HepG2 (cell line): ENCODE measurements around the gene LRRC39.

Experiments
- ETV6 ChIP-seq: sonication (generic); formaldehyde crosslinking; conservative IDR thresholded peaks from 2 replicates; pipeline ENCODE4 v1.4.0; 2020; ENCODE audit warnings: missing genetic modification reagents
- NR3C1 ChIP-seq: sonication (generic); formaldehyde crosslinking; IDR thresholded peaks from 2 replicates; pipeline ENCODE4 v1.4.0; 2020; ENCODE audit warnings: missing genetic modification reagents
- ZNF205 ChIP-seq: IDR thresholded peaks from 2 replicates; pipeline ENCODE4 v1.6.1; 2018; ENCODE audit warnings: missing biosample characterization, missing genetic modification reagents
- ZNF263 ChIP-seq: sonication (generic); formaldehyde crosslinking; IDR thresholded peaks from 2 replicates; pipeline ENCODE4 v1.4.0; 2020; ENCODE audit warnings: missing genetic modification reagents
- TF ChIP-seq, protein P1 (sequence below): sonication (generic); formaldehyde crosslinking; IDR thresholded peaks from 2 replicates; pipeline ENCODE4 v1.5.0; 2020; ENCODE audit warnings: missing genetic modification reagents

DNA sequence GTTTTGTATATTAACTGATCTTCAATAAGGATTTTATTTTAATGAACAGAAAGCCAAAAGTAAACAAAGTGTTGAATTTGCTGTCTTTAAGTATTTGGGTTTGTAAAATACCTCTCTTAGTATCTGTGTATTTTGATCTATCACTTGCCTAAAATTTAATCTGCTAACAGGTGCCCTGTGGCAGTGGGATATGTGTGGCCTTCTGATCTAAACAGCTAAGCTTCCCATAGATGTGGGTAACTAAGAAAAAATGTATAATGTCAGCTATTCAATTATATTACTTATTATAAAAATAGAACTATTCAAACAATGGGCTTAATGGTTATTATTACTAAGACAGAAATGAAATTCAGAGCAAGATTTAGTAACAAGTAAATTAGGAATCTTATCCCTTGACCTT lies 15.2 kb downstream of the LRRC39 start:
- TF ChIP-seq, protein P1, sequence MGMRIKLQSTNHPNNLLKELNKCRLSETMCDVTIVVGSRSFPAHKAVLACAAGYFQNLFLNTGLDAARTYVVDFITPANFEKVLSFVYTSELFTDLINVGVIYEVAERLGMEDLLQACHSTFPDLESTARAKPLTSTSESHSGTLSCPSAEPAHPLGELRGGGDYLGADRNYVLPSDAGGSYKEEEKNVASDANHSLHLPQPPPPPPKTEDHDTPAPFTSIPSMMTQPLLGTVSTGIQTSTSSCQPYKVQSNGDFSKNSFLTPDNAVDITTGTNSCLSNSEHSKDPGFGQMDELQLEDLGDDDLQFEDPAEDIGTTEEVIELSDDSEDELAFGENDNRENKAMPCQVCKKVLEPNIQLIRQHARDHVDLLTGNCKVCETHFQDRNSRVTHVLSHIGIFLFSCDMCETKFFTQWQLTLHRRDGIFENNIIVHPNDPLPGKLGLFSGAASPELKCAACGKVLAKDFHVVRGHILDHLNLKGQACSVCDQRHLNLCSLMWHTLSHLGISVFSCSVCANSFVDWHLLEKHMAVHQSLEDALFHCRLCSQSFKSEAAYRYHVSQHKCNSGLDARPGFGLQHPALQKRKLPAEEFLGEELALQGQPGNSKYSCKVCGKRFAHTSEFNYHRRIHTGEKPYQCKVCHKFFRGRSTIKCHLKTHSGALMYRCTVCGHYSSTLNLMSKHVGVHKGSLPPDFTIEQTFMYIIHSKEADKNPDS (CRISPR knock-in tag): no peak
- TF ChIP-seq ZNF205 (no peak), ETV6 (CRISPR knock-in tag) (no peak), NR3C1 (CRISPR knock-in tag) (no peak), ZNF263 (CRISPR knock-in tag) (no peak)
